HepG2 (cell line): ENCODE results near the gene ZNF394.

Experiments
- ELF1 ChIP-seq: sonication (generic); formaldehyde crosslinking; IDR thresholded peaks from 2 replicates; pipeline ENCODE4 v1.4.0; 2020; ENCODE audit warnings: missing genetic modification reagents
- KDM5B ChIP-seq: sonication (generic); formaldehyde crosslinking; IDR thresholded peaks from 2 replicates; pipeline ENCODE4 v1.4.0; 2020; ENCODE audit warnings: missing genetic modification reagents, mild to moderate bottlenecking, borderline replicate concordance
- POLR2A ChIP-seq, 2 experiments: IDR thresholded peaks; 2 replicates each; pipeline ENCODE4 v1.6.1; 2011; ENCODE audit warnings: low read depth in 2 of 2, low read length in 2 of 2, mild to moderate bottlenecking in 1 of 2, moderate library complexity in 1 of 2; ENCODE audit not compliant: insufficient read depth in 1 of 2
- TFAP4 ChIP-seq: sonication (generic); IDR thresholded peaks from 2 replicates; pipeline ENCODE4 v1.6.1; 2016; ENCODE audit warnings: low read depth, borderline replicate concordance
- ZBTB7A ChIP-seq: sonication (generic); formaldehyde crosslinking; IDR thresholded peaks from 2 replicates; pipeline ENCODE4 v1.8.0; 2022; ENCODE audit warnings: mild to moderate bottlenecking, missing genetic modification reagents
- ZNF83 ChIP-seq: sonication (generic); formaldehyde crosslinking; IDR thresholded peaks from 2 replicates; pipeline ENCODE4 v1.4.0; 2020; ENCODE audit warnings: missing genetic modification reagents, mild to moderate bottlenecking, borderline replicate concordance
- ZSCAN29 ChIP-seq: sonication (generic); formaldehyde crosslinking; conservative IDR thresholded peaks from 2 replicates; pipeline ENCODE4 v1.4.0; 2020; ENCODE audit warnings: mild to moderate bottlenecking, missing genetic modification reagents
- TF ChIP-seq, protein P1 (sequence below): sonication (generic); formaldehyde crosslinking; IDR thresholded peaks from 2 replicates; pipeline ENCODE4 v1.5.0; 2020; ENCODE audit warnings: mild to moderate bottlenecking, missing genetic modification reagents, moderate library complexity

DNA sequence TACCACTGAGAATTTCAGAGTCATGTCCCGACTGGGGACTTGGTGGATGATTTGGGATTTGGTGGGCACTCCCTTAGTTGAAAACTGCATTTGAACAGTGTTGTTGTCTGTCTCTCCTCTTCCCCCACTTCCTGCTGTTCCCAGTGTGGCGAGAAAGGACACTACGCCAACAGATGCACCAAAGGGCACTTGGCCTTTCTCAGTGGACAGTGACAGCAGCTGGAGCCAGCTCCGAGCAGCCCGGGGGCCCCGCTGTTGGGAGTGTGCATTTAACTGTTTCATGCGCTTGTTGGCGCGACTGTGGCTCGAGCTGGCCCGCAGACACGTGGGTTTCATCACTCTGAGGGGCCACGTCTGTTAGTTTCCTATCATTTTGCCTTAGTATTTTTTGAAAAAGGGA is 43.8 kb downstream of the ZNF394 start:
- peak in 1 of 2 experiments; percentile 23; a peak in 1 of 4 replicates for TF ChIP-seq POLR2A (IDR thresholded peaks at IDR 0.05; ENCODE audit: insufficient read depth in 1 of 2, low read depth in 2 of 2, low read length in 2 of 2)
- TF ChIP-seq KDM5B (CRISPR knock-in tag) = no peak
- no peak for TF ChIP-seq ELF1 (CRISPR knock-in tag)
- TF ChIP-seq ZBTB7A (CRISPR knock-in tag) = no peak
- TF ChIP-seq ZSCAN29 = no peak
- TF ChIP-seq TFAP4 = no peak
- TF ChIP-seq ZNF83 (CRISPR knock-in tag) = no peak
- TF ChIP-seq, protein P1, sequence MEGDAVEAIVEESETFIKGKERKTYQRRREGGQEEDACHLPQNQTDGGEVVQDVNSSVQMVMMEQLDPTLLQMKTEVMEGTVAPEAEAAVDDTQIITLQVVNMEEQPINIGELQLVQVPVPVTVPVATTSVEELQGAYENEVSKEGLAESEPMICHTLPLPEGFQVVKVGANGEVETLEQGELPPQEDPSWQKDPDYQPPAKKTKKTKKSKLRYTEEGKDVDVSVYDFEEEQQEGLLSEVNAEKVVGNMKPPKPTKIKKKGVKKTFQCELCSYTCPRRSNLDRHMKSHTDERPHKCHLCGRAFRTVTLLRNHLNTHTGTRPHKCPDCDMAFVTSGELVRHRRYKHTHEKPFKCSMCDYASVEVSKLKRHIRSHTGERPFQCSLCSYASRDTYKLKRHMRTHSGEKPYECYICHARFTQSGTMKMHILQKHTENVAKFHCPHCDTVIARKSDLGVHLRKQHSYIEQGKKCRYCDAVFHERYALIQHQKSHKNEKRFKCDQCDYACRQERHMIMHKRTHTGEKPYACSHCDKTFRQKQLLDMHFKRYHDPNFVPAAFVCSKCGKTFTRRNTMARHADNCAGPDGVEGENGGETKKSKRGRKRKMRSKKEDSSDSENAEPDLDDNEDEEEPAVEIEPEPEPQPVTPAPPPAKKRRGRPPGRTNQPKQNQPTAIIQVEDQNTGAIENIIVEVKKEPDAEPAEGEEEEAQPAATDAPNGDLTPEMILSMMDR = no peak
